Measurements from ENCODE around the gene DAB2.

The DAB2 gene

GRCh38 chr5:39400713-39401578 lies 23.8 kb downstream of the DAB2 start:
- Histone ChIP-seq H3K36me3 (ENCODE audit: control insufficient read depth, low read length) (no peaks in the 10 kb centered on the region), H3F3A (ENCODE audit: control insufficient read depth, insufficient read depth) (no peaks in the 10 kb centered on the region), H3K9me2 (replicated peaks; ENCODE audit: control insufficient read depth, low read length) (no peaks in the 10 kb centered on the region; the same call in 1 of the 2 replicates), H3K4me1 (ENCODE audit: control insufficient read depth, low read length) (no peaks in the 10 kb centered on the region), H3K79me2 (ENCODE audit: control insufficient read depth, low read length) (no peaks in the 10 kb centered on the region), H3K27me3 (ENCODE audit: control insufficient read depth, low read length) (no peaks in the 10 kb centered on the region), H3K9me3 (ENCODE audit: control insufficient read depth, insufficient read depth, low read length) (no peaks in the 10 kb centered on the region), H4K20me1 (ENCODE audit: control insufficient read depth, insufficient read depth, low read depth, low read length) (no peaks in the 10 kb centered on the region), H3K27ac (ENCODE audit: low read depth, low read length) (no peak overlapping the region), H3K4me2 (ENCODE audit: low read length) (no peak overlapping the region), H3K4me3 (ENCODE audit: low read length) (no peak overlapping the region)
- TF ChIP-seq EZH2phosphoT487 (IDR thresholded peaks at IDR 0.05; ENCODE audit: borderline replicate concordance, low read length) (no peak), CTCF (IDR thresholded peaks at IDR 0.05; ENCODE audit: low read depth, low read length, poor library complexity, severe bottlenecking) (no peak)

- Histone ChIP-seq H3K4me1 (ENCODE audit: control insufficient read depth, low read length) (no peaks in the 10 kb centered on the region), H3K36me3 (ENCODE audit: control insufficient read depth, low read length) (no peaks in the 10 kb centered on the region), H3K4me3 (ENCODE audit: low read length) (no peak overlapping the region), H3K27ac (ENCODE audit: low read depth, low read length) (no peak overlapping the region), H3K27me3 (ENCODE audit: control insufficient read depth, low read length) (no peaks in the 10 kb centered on the region), H3K4me2 (ENCODE audit: low read length) (no peak overlapping the region), H3K79me2 (ENCODE audit: control insufficient read depth, low read length) (no peaks in the 10 kb centered on the region), H3F3A (ENCODE audit: control insufficient read depth, insufficient read depth) (no peaks in the 10 kb centered on the region), H4K20me1 (ENCODE audit: control insufficient read depth, insufficient read depth, low read depth, low read length) (no peaks in the 10 kb centered on the region), H3K9me2 (replicated peaks; ENCODE audit: control insufficient read depth, low read length) (no peaks in the 10 kb centered on the region; the same call in 1 of the 2 replicates), H3K9me3 (ENCODE audit: control insufficient read depth, insufficient read depth, low read length) (no peaks in the 10 kb centered on the region)
- TF ChIP-seq EZH2phosphoT487 (IDR thresholded peaks at IDR 0.05; ENCODE audit: borderline replicate concordance, low read length) = no peak
- no peak for TF ChIP-seq CTCF (IDR thresholded peaks at IDR 0.05; ENCODE audit: low read depth, low read length, poor library complexity, severe bottlenecking)
These were observed 25.4 kb downstream of the DAB2 start for GRCh38 chr5:39399135-39400036.

- TF ChIP-seq EZH2phosphoT487 (IDR thresholded peaks at IDR 0.05; ENCODE audit: borderline replicate concordance, low read length) (no peak), CTCF (IDR thresholded peaks at IDR 0.05; ENCODE audit: low read depth, low read length, poor library complexity, severe bottlenecking) (no peak)
- no peaks in the 10 kb centered on the region for H3K4me1 ChIP-seq (ENCODE audit: control insufficient read depth, low read length)
- H3K27me3 ChIP-seq (ENCODE audit: control insufficient read depth, low read length) = no peaks in the 10 kb centered on the region
- no peak overlapping the region for H3K4me2 ChIP-seq (ENCODE audit: low read length)
- H3F3A ChIP-seq (ENCODE audit: control insufficient read depth, insufficient read depth) = no peaks in the 10 kb centered on the region
- H3K27ac ChIP-seq (ENCODE audit: low read depth, low read length) = no peak overlapping the region
- no peak overlapping the region for H3K4me3 ChIP-seq (ENCODE audit: low read length)
- H3K9me2 ChIP-seq (replicated peaks; ENCODE audit: control insufficient read depth, low read length) = no peaks in the 10 kb centered on the region; the same call in 1 of the 2 replicates
- no peaks in the 10 kb centered on the region for H3K79me2 ChIP-seq (ENCODE audit: control insufficient read depth, low read length)
- H3K9me3 ChIP-seq (ENCODE audit: control insufficient read depth, insufficient read depth, low read length) = no peaks in the 10 kb centered on the region
- no peaks in the 10 kb centered on the region for H3K36me3 ChIP-seq (ENCODE audit: control insufficient read depth, low read length)
- H4K20me1 ChIP-seq (ENCODE audit: control insufficient read depth, insufficient read depth, low read depth, low read length) = no peaks in the 10 kb centered on the region
These were observed 27.9 kb downstream of the DAB2 start for GRCh38 chr5:39396843-39397242.
